ENCODE measurements around the gene PPM1N.

GRCh38 chr19:45512881-45513483 is 14.7 kb downstream of the PPM1N start:
- TF ChIP-seq CTCF (IDR thresholded peaks at IDR 0.05) (no peak), POLR2A (IDR thresholded peaks at IDR 0.05) (no peak)
